ENCODE measurements around the gene TFPI2.

GRCh38 chr7:93906267-93906666 lies 15.7 kb upstream of the TFPI2 start, which contains the start of gene GNGT1:
- TF ChIP-seq POLR2A (IDR thresholded peaks at IDR 0.05) (no peak), CTCF (IDR thresholded peaks at IDR 0.05 in 4 of 5, conservative IDR thresholded peaks at IDR 0.05 in 1 of 5) (no peak)
